Astrocyte (in vitro differentiated cells and primary cell): ENCODE results near the gene IFIT1B. TPM values are rescaled to one million over a fixed set of nuclear protein-coding genes. Genes with fewer than 3 reads are reported as not detected.
"Not testable (repeated sequence)": the region's sequence is repeated elsewhere in the genome, so short reads cannot be mapped to it uniquely, and the experiment has no call there.

Source experiments
- DNase-seq: peaks from one replicate; pipeline ENCODE4 v3.0.0-alpha.2; 2010; ENCODE audit warnings: low read depth
- FAIRE-seq: peaks from 2 replicates; lab custom pipeline; 2011; peaks lifted over from hg19 to GRCh38; lab: Jason Lieb, UNC
- H2AFZ ChIP-seq: 2 replicates; pipeline ENCODE4 v1.6.0; 2012; ENCODE audit warnings: low read depth, low read length, inconsistent platforms
- H3K27ac ChIP-seq: 2 replicates; pipeline ENCODE4 v1.5.1; 2011; ENCODE audit warnings: low read depth, low read length, inconsistent platforms
- H3K27me3 ChIP-seq: 2 replicates; pipeline ENCODE4 v1.6.0; 2011; ENCODE audit warnings: low read length, inconsistent platforms; ENCODE audit not compliant: insufficient read depth
- H3K36me3 ChIP-seq: 2 replicates; pipeline ENCODE4 v1.5.1; 2011; ENCODE audit warnings: low read length, inconsistent platforms; ENCODE audit not compliant: insufficient read depth
- H3K4me1 ChIP-seq: 2 replicates; pipeline ENCODE4 v1.5.1; 2011; ENCODE audit warnings: low read length, inconsistent platforms; ENCODE audit not compliant: insufficient read depth
- H3K4me2 ChIP-seq: 2 replicates; pipeline ENCODE4 v1.6.0; 2012; ENCODE audit warnings: low read length, inconsistent platforms
- H3K4me3 ChIP-seq: 2 replicates; pipeline ENCODE4 v1.5.1; 2011; ENCODE audit warnings: low read depth, mild to moderate bottlenecking, low read length, inconsistent platforms; ENCODE audit not compliant: insufficient read depth
- H3K79me2 ChIP-seq: 2 replicates; pipeline ENCODE4 v1.6.0; 2012; ENCODE audit warnings: mild to moderate bottlenecking, low read length, inconsistent platforms; ENCODE audit not compliant: insufficient read depth
- H3K9ac ChIP-seq: 2 replicates; pipeline ENCODE4 v1.6.0; 2012; ENCODE audit warnings: mild to moderate bottlenecking, low read length, inconsistent platforms
- H3K9me3 ChIP-seq: 2 replicates; pipeline ENCODE4 v1.5.1; 2012; ENCODE audit warnings: low read depth, mild to moderate bottlenecking, low read length, inconsistent platforms; ENCODE audit not compliant: insufficient read depth
- H4K20me1 ChIP-seq: 2 replicates; pipeline ENCODE4 v1.6.0; 2012; ENCODE audit warnings: low read length, inconsistent platforms; ENCODE audit not compliant: insufficient read depth
- H3K27ac Mint-ChIP-seq: one replicate; pipeline ENCODE4 v1.8.0; 2021; ENCODE audit warnings: mild to moderate bottlenecking, mixed read lengths; ENCODE audit not compliant: unreplicated experiment
- H3K27me3 Mint-ChIP-seq: one replicate; pipeline ENCODE4 v1.8.0; 2021; ENCODE audit warnings: low read depth, mixed read lengths; ENCODE audit not compliant: unreplicated experiment
- H3K36me3 Mint-ChIP-seq: one replicate; pipeline ENCODE4 v1.8.0; 2021; ENCODE audit warnings: low read depth, mixed read lengths; ENCODE audit not compliant: unreplicated experiment
- H3K4me1 Mint-ChIP-seq: one replicate; pipeline ENCODE4 v1.8.0; 2021; ENCODE audit warnings: low read depth, mixed read lengths; ENCODE audit not compliant: unreplicated experiment
- H3K4me3 Mint-ChIP-seq: one replicate; pipeline ENCODE4 v1.8.0; 2021; ENCODE audit warnings: mild to moderate bottlenecking, moderate library complexity, mixed read lengths; ENCODE audit not compliant: unreplicated experiment
- H3K9me3 Mint-ChIP-seq: one replicate; pipeline ENCODE4 v1.8.0; 2021; ENCODE audit warnings: mild to moderate bottlenecking, mixed read lengths; ENCODE audit not compliant: unreplicated experiment
- CTCF ChIP-seq: IDR thresholded peaks from 2 replicates; pipeline ENCODE4 v1.5.1; 2011; ENCODE audit warnings: low read depth, mild to moderate bottlenecking, inconsistent platforms, low read length, moderate library complexity; ENCODE audit not compliant: insufficient read depth
- EZH2 ChIP-seq: IDR thresholded peaks from 2 replicates; pipeline ENCODE4 v1.6.1; 2012; ENCODE audit warnings: mild to moderate bottlenecking, low read length, inconsistent platforms; ENCODE audit not compliant: insufficient read depth
- total RNA-seq: library from RNA; stranded (reverse); gene quantifications from 2 replicates; pipeline ENCODE4 v1.2.1, GENCODE V29; 2021

Gene IFIT1B
- total RNA-seq, 1 donor from 2014 or later, result not detected

- DNase-seq (peak; percentile 18), FAIRE-seq (no peak)
- H3K9me3 ChIP-seq, result no peaks in the 10 kb centered on the region
- H3K27me3 ChIP-seq, result no peaks in the 10 kb centered on the region
- Mint-ChIP-seq H3K4me1 (peaks cover 16% of the 10 kb centered on the region), H3K4me3 (no peak overlapping the region), H3K36me3 (peaks cover 4% of the 10 kb centered on the region), H3K27me3 (no peaks in the 10 kb centered on the region), H3K9me3 (no peaks in the 10 kb centered on the region), H3K27ac (no peak overlapping the region)
- H3K36me3 ChIP-seq, result no peaks in the 10 kb centered on the region
- TF ChIP-seq CTCF, result peak; percentile 20
- no peak for TF ChIP-seq EZH2
- no peak overlapping the region for H3K4me3 ChIP-seq
- H3K79me2 ChIP-seq, result no peaks in the 10 kb centered on the region
- no peak overlapping the region for H3K4me2 ChIP-seq
- no peaks in the 10 kb centered on the region for H4K20me1 ChIP-seq
- H3K4me1 ChIP-seq, result peaks cover 11% of the 10 kb centered on the region
- H3K27ac ChIP-seq, result no peak overlapping the region
- H3K9ac ChIP-seq, result no peak overlapping the region
- no peak overlapping the region for H2AFZ ChIP-seq
These were observed 11.4 kb downstream of the IFIT1B start for GRCh38 chr10:89389254-89389653.

- Histone ChIP-seq H3K27ac (no peak overlapping the region), H3K27me3 (no peaks in the 10 kb centered on the region), H3K4me2 (no peak overlapping the region), H3K36me3 (no peaks in the 10 kb centered on the region), H3K4me3 (no peak overlapping the region), H3K79me2 (no peaks in the 10 kb centered on the region), H3K9ac (no peak overlapping the region), H3K9me3 (no peaks in the 10 kb centered on the region), H4K20me1 (no peaks in the 10 kb centered on the region), H3K4me1 (peaks cover 11% of the 10 kb centered on the region), H2AFZ (no peak overlapping the region)
- DNase-seq (no peak), FAIRE-seq (no peak)
- Mint-ChIP-seq H3K4me3 (no peak overlapping the region), H3K27ac (no peak overlapping the region), H3K4me1 (peaks cover 12% of the 10 kb centered on the region), H3K9me3 (no peaks in the 10 kb centered on the region), H3K27me3 (no peaks in the 10 kb centered on the region), H3K36me3 (peaks cover 10% of the 10 kb centered on the region)
- TF ChIP-seq EZH2 (no peak), CTCF (no peak)
These were observed 12.8 kb downstream of the IFIT1B start for GRCh38 chr10:89390476-89391225.

GRCh38 chr10:89391226-89391576, 13.3 kb downstream of the IFIT1B start:
- H3K4me1 Mint-ChIP-seq, result peaks cover 12% of the 10 kb centered on the region
- H3K9me3 ChIP-seq, H3K27ac ChIP-seq, H4K20me1 ChIP-seq, H3K4me3 ChIP-seq, FAIRE-seq, H3K36me3 ChIP-seq, H3K27ac Mint-ChIP-seq, H3K4me2 ChIP-seq, H3K36me3 Mint-ChIP-seq, H2AFZ ChIP-seq, DNase-seq, H3K4me3 Mint-ChIP-seq, H3K9ac ChIP-seq, H3K27me3 Mint-ChIP-seq, H3K9me3 Mint-ChIP-seq, H3K79me2 ChIP-seq, H3K27me3 ChIP-seq: not testable (repeated sequence)
- H3K4me1 ChIP-seq, result peaks cover 11% of the 10 kb centered on the region
